T-helper 2 cell treated with Interferon-gamma antibody and Interleukin-4, amounts not matched to agents 100 ng/mL and 5 ng/mL, for 36 hours (primary cell): ENCODE data around the gene MAP3K10. TPM values are rescaled to one million over a fixed set of nuclear protein-coding genes. Genes with fewer than 3 reads are reported as not detected.
"Not testable (repeated sequence)": the region's sequence is repeated elsewhere in the genome, so short reads cannot be mapped to it uniquely, and the experiment has no call there.

ENCODE experiments used
- intact Hi-C: fragments of 100-400 bp; cut with micrococcal nuclease; formaldehyde crosslinking; loops from one replicate; pipeline ENCODE4 v1.15.1; 2023
- total RNA-seq: library from RNA; stranded (reverse); gene quantifications from 2 replicates; pipeline ENCODE4 v1.2.3, GENCODE V29; 2022

The MAP3K10 gene
- total RNA-seq = 15.2 and 17.5 TPM in 2 replicates

DNA sequence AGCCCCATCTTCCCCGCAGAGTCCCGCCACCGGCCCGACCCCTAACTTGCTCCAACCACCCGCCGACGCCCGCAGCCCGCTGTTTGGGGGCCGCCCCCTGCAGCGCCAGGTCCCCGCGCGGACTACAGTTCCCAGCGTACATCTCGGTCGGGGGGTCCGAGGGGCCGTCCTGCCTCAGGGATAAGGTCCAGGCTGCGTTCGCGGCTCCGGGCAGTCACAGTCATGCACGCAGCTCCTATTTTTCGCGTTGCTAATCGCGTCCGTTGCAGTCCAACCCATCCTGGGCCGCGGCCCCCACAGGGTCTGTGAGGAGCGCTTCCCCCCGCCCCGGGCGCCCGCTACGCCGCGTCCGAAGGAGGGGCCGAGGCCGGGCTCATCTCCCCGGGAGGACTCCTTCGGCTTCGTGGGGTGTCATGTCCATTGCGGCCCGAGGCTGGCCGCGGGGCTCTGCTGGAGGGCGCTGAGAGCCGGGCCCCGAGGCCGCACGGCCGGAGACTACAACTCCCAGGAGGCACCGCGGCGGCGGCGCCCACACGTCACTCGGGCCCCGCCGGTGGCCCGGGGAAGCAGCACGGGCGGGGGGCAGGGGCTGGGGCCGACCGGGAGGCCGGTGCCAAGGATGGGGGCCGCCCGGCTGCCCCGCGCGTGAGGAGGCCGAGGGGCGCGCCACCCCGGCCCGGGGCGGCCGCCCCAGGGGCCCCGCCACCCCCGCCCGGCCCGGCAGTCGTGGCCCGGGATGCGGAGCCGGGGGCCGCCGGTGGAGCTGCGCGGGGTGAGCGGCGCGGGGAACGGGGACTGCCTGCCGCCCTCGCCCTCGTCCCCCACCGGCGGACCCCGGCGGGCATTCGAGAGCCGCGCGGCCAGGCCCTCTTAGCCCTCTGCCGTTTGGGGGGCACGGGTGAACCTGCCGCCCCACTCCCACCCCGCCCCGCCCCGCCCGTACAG lies at the start of gene MAP3K10:
Gene MAP3K10, plus strand, starts transcription at position 536 of the 945 bp plus-strand sequence. CDS start 606 bp downstream, outside the sequence.
- intact Hi-C loops = loop anchor here (2.0 to 5.0 kb wide), 3 partner anchors 28 to 344 kb away; partner anchors contain the start of genes AKT2 and FBL

DNA sequence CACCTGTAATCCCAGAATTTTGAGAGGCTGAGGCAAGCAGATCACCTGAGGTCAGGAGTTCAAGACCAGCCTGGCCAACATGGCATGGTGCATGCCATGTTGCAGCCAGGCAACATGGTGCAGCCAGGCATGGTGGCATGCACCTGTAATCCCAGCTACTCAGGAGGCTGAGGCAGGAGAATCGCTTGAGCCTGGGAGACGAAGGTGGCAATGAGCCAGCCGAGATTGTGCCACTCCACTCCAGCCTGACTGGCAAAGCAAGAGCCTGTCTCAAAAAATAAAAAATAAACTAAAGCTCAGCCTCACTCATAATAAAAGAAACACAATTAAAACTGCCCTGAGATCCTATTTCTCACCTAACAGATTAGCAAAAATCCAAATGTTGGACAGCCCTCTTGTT lies 49.7 kb upstream of the MAP3K10 start:
- intact Hi-C loops = no loop called here

DNA sequence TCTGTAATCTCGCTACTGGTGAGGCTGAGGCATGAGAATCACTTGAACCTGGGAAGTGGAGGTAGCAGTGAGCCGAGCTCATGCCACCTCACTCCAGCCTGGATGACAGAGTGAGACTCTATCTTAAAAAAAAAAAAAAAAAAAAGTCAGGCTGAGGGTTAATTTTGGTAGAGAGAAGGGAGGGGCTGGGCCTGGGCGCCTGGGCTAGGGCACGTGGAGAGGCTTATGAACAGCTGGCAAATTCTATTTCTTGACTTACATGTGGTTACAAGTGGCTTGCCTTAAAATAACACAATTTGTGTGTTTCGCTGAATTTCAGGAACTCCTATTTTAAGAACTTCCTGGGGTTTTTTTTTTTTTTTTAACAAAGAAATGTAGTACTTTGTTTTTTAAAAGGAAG lies 47.6 kb upstream of the MAP3K10 start:
- intact Hi-C loops = no loop called here

DNA sequence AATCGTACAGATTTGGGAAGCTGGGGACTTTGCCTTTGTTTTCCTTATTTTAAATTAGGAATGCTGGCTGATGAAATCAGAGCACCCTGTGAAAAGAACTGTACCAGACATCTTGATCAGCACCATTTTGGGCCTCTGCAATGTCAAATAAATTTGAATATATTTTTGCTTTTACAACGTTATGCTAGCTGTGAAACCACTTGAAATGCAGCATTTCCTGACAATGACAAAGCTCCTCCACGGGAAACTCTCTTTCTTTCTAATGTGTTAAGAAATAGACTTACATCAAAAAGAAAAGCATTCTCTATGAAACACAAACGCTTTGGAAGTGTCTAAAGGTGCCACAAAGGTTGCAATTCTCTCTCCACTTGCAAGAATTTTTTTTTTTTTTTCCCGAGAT lies 47.1 kb upstream of the MAP3K10 start:
- intact Hi-C loops = no loop called here

DNA sequence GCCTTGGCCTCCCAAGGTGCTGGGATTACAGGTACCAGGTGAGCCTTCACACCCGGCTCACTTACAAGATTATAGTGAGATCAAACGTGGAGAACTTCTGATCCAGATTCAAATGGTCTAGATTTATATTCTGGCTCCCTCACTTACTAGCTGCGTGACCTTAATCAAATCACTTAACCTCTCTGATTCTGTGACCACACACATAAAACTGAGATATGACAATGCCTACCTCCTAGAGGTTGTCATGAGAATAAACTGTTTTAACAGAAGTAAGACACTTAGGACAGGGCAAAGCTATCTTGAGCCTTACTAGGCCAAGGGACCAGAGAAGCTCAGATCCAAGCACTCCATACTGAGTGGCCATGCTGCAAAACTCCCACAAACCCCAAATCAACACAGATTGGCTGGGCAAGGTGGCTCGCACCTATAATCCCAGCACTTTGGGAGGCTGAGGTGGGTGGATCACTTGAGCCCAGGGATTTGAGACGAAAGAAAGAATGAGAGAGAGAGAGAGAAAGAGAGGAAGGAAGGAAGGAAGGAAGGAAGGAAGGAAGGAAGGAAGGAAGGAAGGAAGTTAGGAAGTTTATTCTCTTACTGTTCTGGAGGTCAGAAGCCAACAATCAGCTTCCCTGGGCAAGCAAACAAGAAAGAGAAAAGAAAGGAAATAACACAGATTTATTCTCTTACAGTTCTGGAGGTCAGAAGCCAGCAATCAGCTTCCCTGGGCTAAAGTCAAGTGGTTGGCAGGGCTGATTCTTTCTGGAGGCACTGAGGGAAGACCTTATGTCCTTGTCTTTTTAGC lies 46.1 kb upstream of the MAP3K10 start:
- intact Hi-C loops = no loop called here

DNA sequence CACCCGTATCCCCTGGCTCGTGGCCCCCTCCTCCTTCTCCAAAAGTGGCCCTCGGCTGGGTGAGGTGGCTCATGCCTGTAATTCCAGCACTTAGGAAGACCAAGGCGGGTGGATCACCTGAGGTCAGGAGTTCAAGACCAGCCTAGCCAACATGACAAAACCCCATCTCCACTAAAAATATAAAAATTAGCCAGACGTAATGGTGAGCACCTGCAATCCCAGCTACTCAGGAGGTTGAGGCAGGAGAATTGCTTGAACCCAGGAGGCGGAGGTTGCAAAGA lies 45.5 kb upstream of the MAP3K10 start:
- intact Hi-C loops = not testable (repeated sequence)

DNA sequence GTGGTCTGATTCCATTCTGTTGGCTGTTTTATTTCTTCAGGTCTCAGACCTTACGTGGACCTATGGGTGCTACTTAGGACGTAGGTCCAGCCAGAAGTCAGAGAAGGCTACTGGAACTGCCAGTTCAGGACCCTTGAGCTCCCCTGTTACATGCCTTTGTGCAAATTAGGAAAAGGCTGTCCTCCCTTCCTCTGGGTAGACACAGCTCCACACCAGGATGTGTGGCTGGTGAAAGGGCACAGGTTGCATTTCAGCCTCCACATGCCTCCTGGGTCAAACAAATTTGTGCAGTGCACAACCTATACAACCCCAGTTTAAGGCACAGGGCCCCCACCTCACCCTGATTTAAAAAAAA lies 43.9 kb upstream of the MAP3K10 start:
- intact Hi-C loops = no loop called here

DNA sequence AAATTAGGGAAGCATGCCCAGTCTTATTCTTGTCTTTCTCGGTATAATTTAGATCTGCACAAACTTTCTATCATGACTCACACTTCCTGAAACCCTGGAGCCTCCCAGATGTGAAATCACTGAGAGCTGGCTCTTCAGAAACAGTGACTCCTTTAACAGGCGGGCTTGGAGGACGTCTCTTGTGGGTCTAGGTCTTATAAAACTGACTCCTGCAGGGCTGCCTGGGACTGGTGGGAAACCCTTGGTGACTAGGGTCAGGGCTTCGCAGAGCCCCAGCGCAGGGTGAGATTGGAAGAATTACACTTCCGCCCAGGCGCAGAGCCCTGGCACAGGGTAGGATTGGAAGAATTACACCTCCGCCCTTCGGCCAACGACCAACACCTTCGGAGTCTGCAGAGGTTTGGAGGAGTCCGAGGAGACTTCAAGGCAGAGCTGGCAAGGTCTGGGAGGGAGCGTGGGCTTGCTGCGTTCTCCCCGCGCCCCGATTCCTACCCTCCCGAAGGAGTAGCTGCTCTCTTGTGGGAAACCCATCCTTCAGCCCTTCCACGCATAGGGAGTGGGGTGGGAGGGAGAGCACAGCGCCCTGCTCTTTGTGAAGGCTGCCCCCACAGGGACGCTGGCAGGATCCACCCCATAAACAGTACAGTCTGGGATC lies 43.4 kb upstream of the MAP3K10 start:
- intact Hi-C loops = no loop called here

DNA sequence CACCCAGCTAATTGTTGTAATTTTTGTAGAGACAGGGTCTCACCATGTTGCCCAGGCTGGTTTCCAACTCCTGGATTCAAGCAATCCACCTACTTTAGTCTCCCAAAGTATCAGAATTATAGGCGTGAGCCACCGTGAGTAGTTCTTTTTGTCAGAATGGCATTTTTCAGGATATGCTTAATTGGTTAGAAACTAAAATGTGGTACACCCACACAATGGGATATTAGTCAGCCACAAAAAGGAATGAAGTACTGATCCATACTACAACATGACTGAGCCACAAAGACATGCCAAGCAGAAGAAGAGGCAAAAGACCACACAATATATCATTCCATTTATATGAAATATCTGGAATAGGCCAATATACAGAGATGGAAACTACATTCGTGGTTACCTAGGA lies 41.7 kb upstream of the MAP3K10 start:
- intact Hi-C loops = no loop called here

DNA sequence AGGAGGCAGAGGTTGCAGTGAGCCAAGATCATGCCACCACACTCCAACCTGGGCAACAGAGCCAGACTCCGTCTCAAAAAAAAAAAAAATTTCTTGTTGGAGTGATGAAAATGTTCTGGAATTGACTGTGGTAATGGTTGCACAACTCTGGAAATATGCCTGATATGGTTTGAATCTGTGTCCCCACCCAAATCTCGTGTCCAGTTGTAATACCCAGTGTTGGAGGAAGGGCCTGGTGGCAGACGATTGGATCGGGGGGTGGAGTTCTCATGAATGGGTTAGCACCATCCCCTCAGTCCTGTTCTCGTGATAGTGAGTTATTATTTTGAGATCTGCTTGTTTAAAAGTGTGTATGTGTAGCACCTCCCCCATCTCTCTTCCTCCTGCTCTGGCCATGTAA lies 41.1 kb upstream of the MAP3K10 start:
- intact Hi-C loops = no loop called here

DNA sequence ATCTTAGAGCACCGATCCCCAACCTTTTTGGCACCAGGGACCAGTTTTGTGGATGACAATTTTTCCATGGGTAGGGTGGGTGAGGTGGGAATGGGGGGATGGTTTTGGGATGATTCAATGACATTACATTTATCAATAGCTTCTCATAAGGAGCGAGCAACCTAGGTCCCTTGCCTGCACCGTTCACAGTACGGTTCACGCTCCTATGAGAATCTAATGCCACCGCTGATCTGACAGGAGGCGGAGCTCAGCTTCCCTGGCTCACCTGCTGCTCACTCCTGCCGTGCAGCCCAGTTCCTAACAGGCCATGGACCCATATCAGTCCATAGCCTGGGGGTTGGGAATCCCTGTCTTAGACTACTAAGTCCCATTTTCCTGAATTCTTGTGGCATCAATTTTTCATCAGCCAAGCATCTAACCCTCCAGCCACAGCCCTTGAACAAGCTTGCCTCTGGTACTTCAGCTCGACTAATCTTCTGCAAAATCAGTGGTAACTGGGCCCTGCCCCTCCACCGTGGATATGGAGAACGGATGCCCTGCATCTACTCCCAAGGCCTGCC lies 37.0 kb upstream of the MAP3K10 start:
- intact Hi-C loops = no loop called here

DNA sequence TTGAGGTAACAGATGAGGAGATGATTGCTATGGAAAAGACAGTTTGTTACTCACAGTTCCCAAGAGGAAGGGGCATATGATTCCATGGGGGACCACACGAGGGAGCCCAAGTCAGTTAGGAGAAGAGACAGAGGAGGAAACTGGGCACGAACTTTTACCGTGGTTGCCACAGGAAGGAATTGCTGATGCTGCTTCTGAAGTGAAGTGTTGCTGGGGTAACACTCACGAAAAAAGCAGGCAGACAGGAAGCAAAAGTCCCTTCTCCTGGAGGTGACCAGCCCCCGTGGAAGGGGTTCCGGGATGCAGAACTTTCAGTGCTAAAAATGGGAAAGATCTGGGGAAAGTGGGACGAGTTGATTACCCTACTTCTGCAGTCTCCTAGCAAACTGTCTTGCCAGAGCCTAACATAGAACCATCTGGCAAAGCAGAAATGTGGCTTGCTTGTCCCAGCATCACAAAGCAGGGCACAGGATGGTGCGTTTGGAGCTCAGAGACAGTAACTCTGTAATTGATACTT lies 35.4 kb upstream of the MAP3K10 start:
- intact Hi-C loops = no loop called here

DNA sequence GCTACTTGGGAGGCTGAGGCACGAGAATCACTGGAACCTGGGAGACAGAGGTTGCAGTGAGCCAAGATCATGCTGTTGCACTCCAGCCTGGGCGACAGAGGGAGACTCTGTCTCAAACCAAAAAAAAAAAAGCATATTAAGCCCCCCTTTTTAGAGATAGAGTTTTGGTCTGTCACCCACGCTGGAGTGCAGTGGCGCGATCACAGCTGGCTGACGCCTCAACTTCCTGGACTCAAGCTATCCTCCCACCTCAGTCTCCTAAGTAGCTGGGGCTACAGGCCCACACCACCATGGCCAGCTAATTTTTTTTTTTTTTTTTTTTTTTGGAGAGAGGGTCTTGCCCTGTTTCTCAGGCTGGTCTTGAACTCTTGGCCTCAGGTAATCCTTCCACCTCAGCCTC lies 34.2 kb upstream of the MAP3K10 start:
- intact Hi-C loops = no loop called here

DNA sequence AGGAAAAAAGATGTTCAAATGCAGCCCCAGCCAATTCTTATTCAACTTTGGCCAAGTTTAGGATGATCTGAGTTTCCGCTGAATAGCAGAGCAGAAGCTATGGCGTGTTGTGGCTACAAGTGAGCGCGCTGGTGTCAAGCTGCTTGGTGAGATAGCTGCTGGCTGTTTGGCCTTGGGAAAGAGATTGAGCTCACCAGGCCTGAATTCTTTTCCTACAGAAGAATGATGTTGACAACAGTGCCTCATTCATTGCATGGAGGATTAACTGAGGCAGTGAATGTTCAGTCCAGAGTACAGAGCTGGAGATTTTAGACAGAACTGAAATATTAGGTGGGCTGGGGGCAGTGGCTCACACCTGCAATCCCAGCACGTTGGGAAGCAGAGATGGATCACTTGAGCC lies 31.5 kb upstream of the MAP3K10 start:
- intact Hi-C loops = no loop called here

DNA sequence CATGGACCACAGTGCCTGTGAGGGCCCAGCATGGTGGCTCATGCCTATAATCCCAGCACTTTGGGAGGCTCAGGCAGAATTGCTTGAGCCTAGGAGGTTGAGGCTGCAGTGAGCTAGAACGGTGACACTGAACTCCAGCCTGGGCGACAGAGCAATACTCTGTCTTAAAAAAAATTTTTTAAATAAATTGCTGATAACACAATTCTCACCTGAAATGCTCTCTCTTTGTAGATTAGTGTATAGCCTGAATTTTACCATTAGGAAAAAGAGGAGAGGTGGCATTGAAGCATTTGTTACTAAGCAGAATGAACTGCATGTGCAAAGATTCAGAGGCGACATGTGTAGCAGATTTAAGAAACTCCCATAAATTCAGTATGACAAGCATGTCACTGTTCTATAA lies 29.1 kb upstream of the MAP3K10 start:
- intact Hi-C loops = loop anchor here (2.0 kb wide), 1 partner anchor 29 kb away; the partner anchor contains the start of gene MAP3K10

DNA sequence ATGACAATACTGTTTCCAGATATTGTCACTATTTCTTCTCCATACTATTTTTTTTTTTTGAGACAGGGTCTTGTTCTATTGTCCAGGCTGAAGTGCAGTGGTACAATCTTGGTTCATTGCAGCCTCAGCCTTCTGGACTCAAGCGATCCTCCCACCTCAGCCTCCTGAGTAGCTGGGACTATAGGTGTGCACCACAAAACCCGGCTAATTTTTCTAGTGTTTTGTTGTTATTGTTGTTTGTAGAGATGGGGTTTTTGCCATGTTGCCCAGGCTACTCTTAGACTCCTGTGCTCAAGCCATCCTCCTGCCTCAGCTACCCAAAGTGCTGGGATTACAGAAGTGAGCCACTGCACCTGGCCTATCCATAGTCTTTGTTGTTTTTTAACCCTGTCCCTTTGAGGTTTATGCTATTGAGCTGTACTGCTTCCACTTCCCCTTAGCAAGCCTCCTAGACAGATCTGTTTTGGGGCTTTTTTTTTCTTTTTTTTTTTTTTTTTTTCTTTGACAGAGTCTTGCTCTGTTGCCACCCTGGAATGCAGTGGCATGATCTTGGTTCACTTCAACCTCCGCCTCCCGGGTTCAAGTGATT lies 27.6 kb upstream of the MAP3K10 start:
- intact Hi-C loops = loop anchor here (2.0 kb wide), 1 partner anchor 27 kb away; the partner anchor contains the start of gene MAP3K10

DNA sequence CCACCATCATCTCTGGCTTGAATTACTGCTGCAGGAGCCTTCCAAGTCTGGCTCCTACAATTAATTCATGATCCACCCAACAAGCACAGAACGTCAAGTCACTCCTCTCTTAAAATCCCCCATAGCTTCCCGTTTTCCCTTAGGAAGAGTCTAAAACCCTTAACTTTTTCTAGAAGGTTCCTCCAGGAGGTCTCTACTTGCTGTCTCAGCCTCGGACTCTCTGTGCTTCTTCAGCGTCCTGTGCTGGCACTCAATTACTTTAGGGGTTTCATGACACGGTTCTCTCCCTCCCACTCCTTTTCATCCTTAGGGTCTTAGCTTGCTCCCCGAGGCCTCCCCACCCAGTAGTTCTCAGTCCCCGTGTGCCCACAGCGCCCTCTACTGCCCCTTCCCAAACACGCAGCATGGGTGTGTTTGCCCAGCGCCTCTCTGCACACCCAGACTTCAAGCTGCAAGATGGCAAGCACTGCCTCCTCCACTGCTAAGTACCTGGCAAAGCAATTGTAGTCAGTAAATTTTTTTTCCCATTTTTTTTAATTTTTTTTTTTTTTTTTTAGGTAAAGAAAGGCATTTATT lies 25.8 kb upstream of the MAP3K10 start:
- intact Hi-C loops = no loop called here

DNA sequence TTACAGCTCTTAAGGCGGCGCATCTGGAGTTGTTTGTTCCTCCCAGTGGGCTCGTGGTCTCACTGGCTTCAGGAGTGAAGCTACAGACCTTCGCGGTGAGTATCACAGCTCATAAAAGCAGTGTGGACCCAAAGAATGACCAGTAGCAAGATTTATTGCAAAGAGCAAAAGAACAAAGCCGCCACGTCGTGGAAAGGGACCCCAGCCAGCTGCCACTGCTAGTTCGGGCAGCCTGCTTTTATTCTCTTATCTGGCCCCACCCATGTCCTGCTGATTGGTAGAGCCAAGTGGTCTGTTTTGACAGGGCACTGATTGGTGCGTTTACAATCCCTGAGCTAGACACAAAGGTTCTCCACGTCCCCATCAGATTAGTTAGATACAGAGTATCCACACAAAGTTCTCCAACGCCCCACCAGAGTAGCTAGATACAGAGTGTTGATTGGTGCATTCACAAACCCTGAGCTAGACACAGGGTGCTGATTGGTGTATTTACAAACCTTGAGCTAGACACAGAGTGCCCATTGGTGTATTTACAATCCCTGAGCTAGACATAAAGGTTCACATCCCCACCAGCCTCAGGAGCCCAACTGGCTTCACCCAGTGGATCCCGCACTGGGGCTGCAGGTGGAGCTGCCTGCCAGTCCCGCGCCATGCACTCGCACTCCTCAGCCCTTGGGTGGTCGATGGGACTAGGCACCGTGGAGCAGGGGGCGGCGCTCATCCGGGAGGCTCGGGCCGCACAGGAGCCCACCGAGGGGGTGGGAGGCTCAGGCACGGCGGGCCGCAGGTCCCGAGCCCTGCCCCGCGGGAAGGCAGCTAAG lies 21.5 kb upstream of the MAP3K10 start:
- intact Hi-C loops = not testable (repeated sequence)

DNA sequence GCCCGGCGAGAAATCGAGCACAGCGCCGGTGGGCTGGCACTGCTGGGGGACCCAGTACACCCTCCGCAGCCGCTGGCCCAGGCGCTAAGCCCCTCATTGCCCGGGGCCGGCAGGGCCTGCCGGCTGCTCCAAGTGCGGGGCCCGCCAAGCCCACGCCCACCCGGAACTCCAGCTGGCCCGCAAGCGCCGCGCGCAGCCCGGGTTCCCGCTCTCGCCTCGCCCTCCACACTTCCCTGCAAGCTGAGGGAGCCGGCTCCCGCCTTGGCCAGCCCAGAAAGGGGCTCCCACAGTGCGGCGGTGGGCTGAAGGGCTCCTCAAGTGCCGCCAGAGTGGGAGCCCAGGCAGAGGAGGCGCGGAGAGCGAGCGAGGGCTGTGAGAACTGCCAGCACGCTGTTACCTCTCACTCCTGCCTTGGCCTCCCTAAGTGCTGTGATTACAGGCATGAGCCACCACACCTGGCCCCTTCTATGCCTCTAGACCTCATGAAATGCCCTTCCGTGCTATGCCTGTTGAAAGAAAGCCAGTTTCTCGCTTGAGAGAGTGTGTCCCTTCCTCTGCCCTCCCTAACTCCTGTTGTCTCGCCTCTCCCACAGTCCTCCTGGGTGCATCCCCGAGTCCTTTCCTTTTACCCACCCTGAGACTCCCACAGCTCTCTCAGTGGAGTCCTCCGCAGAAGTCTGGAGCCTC lies 20.8 kb upstream of the MAP3K10 start:
- intact Hi-C loops = not testable (repeated sequence)
